Transverse colon (tissue), 3 donors: ENCODE data around the gene CLEC19A.

Experiments
- POLR2A ChIP-seq: fragments of 450-650 bp; IDR thresholded peaks from one replicate; pipeline ENCODE4 v1.6.1; 2016; ENCODE audit warnings: antibody characterized with exemption, mild to moderate bottlenecking, moderate library complexity
- POLR2AphosphoS5 ChIP-seq, 3 donors: sonication (generic); formaldehyde crosslinking; IDR thresholded peaks; one replicate each; pipeline ENCODE4 v1.6.1; 2016; ENCODE audit warnings: antibody characterized with exemption in 3 of 3

DNA sequence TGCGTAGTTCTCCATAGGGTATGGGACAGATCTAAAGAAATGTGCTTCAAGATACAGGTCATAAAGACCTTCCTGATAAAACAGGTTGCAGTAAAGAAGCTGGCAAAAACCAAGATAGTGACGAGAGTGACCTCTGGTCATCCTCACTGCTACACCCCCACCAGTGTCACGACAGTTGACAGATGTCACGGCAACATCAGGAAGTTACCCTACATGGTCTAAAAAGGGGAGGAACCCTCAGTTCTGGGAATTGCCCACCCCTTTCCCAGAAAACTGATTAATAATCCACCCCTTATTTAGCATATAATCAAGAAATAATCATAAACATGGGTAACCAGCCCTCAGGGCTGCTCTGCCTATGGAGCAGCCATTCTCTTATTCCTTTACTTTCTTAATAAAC is 46.3 kb downstream of the CLEC19A start:
- TF ChIP-seq POLR2AphosphoS5 (IDR thresholded peaks at IDR 0.05) (no peak), POLR2A (no peak)
